Suppressor macrophage treated with lipopolysaccharide for 1 hour (primary cell): ENCODE data around the gene PRPF31.

Experiments used
- DNase-seq, 3 donors: peaks; one replicate each; pipeline ENCODE4 v3.0.0-alpha.2; 2020 to 2022

Gene PRPF31

GRCh38 chr19:54107876-54108490, 7.6 kb upstream of the PRPF31 start:
- DNase-seq: no peak

- no peak for DNase-seq
Observed at GRCh38 chr19:54108496-54108895, 7.1 kb upstream of the PRPF31 start.

- DNase-seq: no peak
Observed at GRCh38 chr19:54109651-54110050, 5.9 kb upstream of the PRPF31 start.

GRCh38 chr19:54114340-54115108, 1.0 kb upstream of the PRPF31 start:
- peak; percentile 58 to 76 (median 63) for DNase-seq

- DNase-seq: no peak
Observed at GRCh38 chr19:54121259-54121658, 5.7 kb downstream of the PRPF31 start.

GRCh38 chr19:54123682-54124081, 8.1 kb downstream of the PRPF31 start:
- no peak for DNase-seq

- no peak for DNase-seq
Observed at GRCh38 chr19:54124393-54124792, 8.8 kb downstream of the PRPF31 start.

GRCh38 chr19:54125713-54126112, 10.2 kb downstream of the PRPF31 start:
- no peak for DNase-seq

GRCh38 chr19:54127688-54128440, 12.3 kb downstream of the PRPF31 start:
- DNase-seq: no peak

GRCh38 chr19:54128441-54128725, 12.8 kb downstream of the PRPF31 start:
- no peak for DNase-seq

- DNase-seq: no peak
Observed at GRCh38 chr19:54128796-54129616, 13.5 kb downstream of the PRPF31 start.

- no peak for DNase-seq
Observed at GRCh38 chr19:54129617-54129996, 14.1 kb downstream of the PRPF31 start.

GRCh38 chr19:54133312-54133956, 17.9 kb downstream of the PRPF31 start:
- peak in 1 of 3 donors; percentile 73 for DNase-seq

GRCh38 chr19:54133957-54134590, 18.5 kb downstream of the PRPF31 start:
- DNase-seq: no peak

GRCh38 chr19:54136086-54136863, 20.7 kb downstream of the PRPF31 start:
- peak in 1 of 3 donors; percentile 29 for DNase-seq

GRCh38 chr19:54136864-54137698, 21.5 kb downstream of the PRPF31 start:
- DNase-seq: peak; percentile 99 to 100 (median 100)

GRCh38 chr19:54137699-54138488, 22.3 kb downstream of the PRPF31 start, which contains the start of gene CNOT3:
Gene CNOT3, plus strand, starts transcription at chr19:54137762. Its CDS starts 5,217 bp downstream, at chr19:54142979.
- DNase-seq: no peak

- no peak for DNase-seq
Observed at GRCh38 chr19:54138489-54139256, 23.1 kb downstream of the PRPF31 start.

- no peak for DNase-seq
Observed at GRCh38 chr19:54141356-54141755, 25.8 kb downstream of the PRPF31 start.
